ENCODE measurements around the gene HAUS3.
A peak's percentile ranks its signal among the peaks of the same experiment; 100 is the strongest.

HAUS3 gene

GRCh38 chr4:2259036-2259540 is 17.2 kb upstream of the HAUS3 start:
- Histone ChIP-seq H2BK15ac (ENCODE audit: low read length) (no peak overlapping the region), H3K27me3 (ENCODE audit: control insufficient read depth in 3 of 3, insufficient read depth in 3 of 3, low read depth in 1 of 3, low read length in 3 of 3) (peaks cover 0 to 2% (median 0%) of the 10 kb centered on the region in 3 experiments), H3K4me3 (ENCODE audit: low read length in 2 of 2) (no peak overlapping the region), H2BK12ac (ENCODE audit: low read length) (no peak overlapping the region), H2BK5ac (ENCODE audit: low read length) (peak overlapping the region; percentile 39), H3K14ac (ENCODE audit: low read length) (peak overlapping the region; percentile 38), H3K18ac (ENCODE audit: low read length) (peak overlapping the region; percentile 38), H3K9ac (ENCODE audit: low read depth, low read length, poor library complexity) (peak overlapping the region; percentile 63), H3K4me2 (ENCODE audit: insufficient read depth, low read length, poor library complexity, severe bottlenecking) (no peak overlapping the region), H4K91ac (ENCODE audit: low read depth, low read length, poor library complexity) (no peak overlapping the region), H2AFZ (ENCODE audit: low read length) (no peak overlapping the region), H3K36me3 (replicated peaks in 1 of 2; ENCODE audit: control insufficient read depth in 2 of 2, insufficient read depth in 2 of 2, low read length in 2 of 2) (peaks cover 23 to 46% of the 10 kb centered on the region in 2 donors), H3K9me3 (replicated peaks in 1 of 2; ENCODE audit: control insufficient read depth in 2 of 2, insufficient read depth in 1 of 2, low read depth in 1 of 2, low read length in 2 of 2) (no peaks in the 10 kb centered on the region), H3K79me1 (ENCODE audit: low read depth, low read length) (peaks cover 41% of the 10 kb centered on the region), H2AK5ac (ENCODE audit: low read depth, low read length) (peak overlapping the region; percentile 46), H3K23ac (ENCODE audit: low read depth, low read length, poor library complexity) (peak overlapping the region; percentile 55), H4K8ac (ENCODE audit: low read depth, low read length) (no peak overlapping the region), H3K4ac (ENCODE audit: low read length) (no peak overlapping the region), H3K4me1 (ENCODE audit: control insufficient read depth in 2 of 2, insufficient read depth in 1 of 2, low read depth in 1 of 2, low read length in 2 of 2) (peaks cover 13 to 19% of the 10 kb centered on the region in 2 donors), H3K27ac (replicated peaks; ENCODE audit: low read length) (no peak overlapping the region), H2BK120ac (ENCODE audit: low read depth, low read length) (no peak overlapping the region)
- DNase-seq (ENCODE audit: low spot score) = no peak
- no CpG with 5 or more reads among the region's 13 CpGs for WGBS, 2 donors (ENCODE audit: extremely low coverage in 2 of 2, insufficient read length in 2 of 2, insufficient replicate concordance in 1 of 2)

- H3K4me1 ChIP-seq (ENCODE audit: control insufficient read depth in 2 of 2, insufficient read depth in 1 of 2, low read depth in 1 of 2, low read length in 2 of 2) = peaks cover 6 to 12% of the 10 kb centered on the region in 2 donors
- H3K14ac ChIP-seq (ENCODE audit: low read length) = peak overlapping the region; percentile 38
- H3K4ac ChIP-seq (ENCODE audit: low read length) = no peak overlapping the region
- H3K4me2 ChIP-seq (ENCODE audit: insufficient read depth, low read length, poor library complexity, severe bottlenecking) = no peak overlapping the region
- H4K8ac ChIP-seq (ENCODE audit: low read depth, low read length) = no peak overlapping the region
- H3K4me3 ChIP-seq (ENCODE audit: low read length in 2 of 2) = no peak overlapping the region
- H3K9me3 ChIP-seq (replicated peaks in 1 of 2; ENCODE audit: control insufficient read depth in 2 of 2, insufficient read depth in 1 of 2, low read depth in 1 of 2, low read length in 2 of 2) = no peaks in the 10 kb centered on the region
- H3K9ac ChIP-seq (ENCODE audit: low read depth, low read length, poor library complexity) = peak overlapping the region; percentile 21
- peak overlapping the region; percentile 89 for H3K23ac ChIP-seq (ENCODE audit: low read depth, low read length, poor library complexity)
- no peaks in the 10 kb centered on the region for H3K27me3 ChIP-seq (ENCODE audit: control insufficient read depth in 3 of 3, insufficient read depth in 3 of 3, low read depth in 1 of 3, low read length in 3 of 3)
- H2AK5ac ChIP-seq (ENCODE audit: low read depth, low read length) = no peak overlapping the region
- H2BK120ac ChIP-seq (ENCODE audit: low read depth, low read length) = no peak overlapping the region
- H2BK12ac ChIP-seq (ENCODE audit: low read length) = peak overlapping the region; percentile 22
- H3K27ac ChIP-seq (replicated peaks; ENCODE audit: low read length) = no peak overlapping the region
- H2BK5ac ChIP-seq (ENCODE audit: low read length) = no peak overlapping the region
- no peak for DNase-seq (ENCODE audit: low spot score)
- WGBS, 2 donors (ENCODE audit: extremely low coverage in 2 of 2, insufficient read length in 2 of 2, insufficient replicate concordance in 1 of 2) = no CpG with 5 or more reads among the region's 18 CpGs
- H3K18ac ChIP-seq (ENCODE audit: low read length) = peak overlapping the region; percentile 4
- H2BK15ac ChIP-seq (ENCODE audit: low read length) = no peak overlapping the region
- peaks cover 45% of the 10 kb centered on the region for H3K79me1 ChIP-seq (ENCODE audit: low read depth, low read length)
- peaks cover 29 to 53% of the 10 kb centered on the region in 2 donors for H3K36me3 ChIP-seq (replicated peaks in 1 of 2; ENCODE audit: control insufficient read depth in 2 of 2, insufficient read depth in 2 of 2, low read length in 2 of 2)
- H4K91ac ChIP-seq (ENCODE audit: low read depth, low read length, poor library complexity) = no peak overlapping the region
- no peak overlapping the region for H2AFZ ChIP-seq (ENCODE audit: low read length)
These were observed 16.4 kb upstream of the HAUS3 start for GRCh38 chr4:2258091-2259035.

- H2BK15ac ChIP-seq (ENCODE audit: low read length) = no peak overlapping the region
- H3K36me3 ChIP-seq (replicated peaks in 1 of 2; ENCODE audit: control insufficient read depth in 2 of 2, insufficient read depth in 2 of 2, low read length in 2 of 2) = peaks cover 29 to 60% of the 10 kb centered on the region in 2 donors
- no peak overlapping the region for H2BK5ac ChIP-seq (ENCODE audit: low read length)
- no peak overlapping the region for H4K91ac ChIP-seq (ENCODE audit: low read depth, low read length, poor library complexity)
- H3K9me3 ChIP-seq (replicated peaks in 1 of 2; ENCODE audit: control insufficient read depth in 2 of 2, insufficient read depth in 1 of 2, low read depth in 1 of 2, low read length in 2 of 2) = no peaks in the 10 kb centered on the region
- H3K79me1 ChIP-seq (ENCODE audit: low read depth, low read length) = peaks cover 41% of the 10 kb centered on the region
- H3K4me2 ChIP-seq (ENCODE audit: insufficient read depth, low read length, poor library complexity, severe bottlenecking) = no peak overlapping the region
- no peak for DNase-seq (ENCODE audit: low spot score)
- no peak overlapping the region for H2BK120ac ChIP-seq (ENCODE audit: low read depth, low read length)
- peak overlapping the region; percentile 21 for H3K9ac ChIP-seq (ENCODE audit: low read depth, low read length, poor library complexity)
- peaks cover 5 to 8% of the 10 kb centered on the region in 2 donors for H3K4me1 ChIP-seq (ENCODE audit: control insufficient read depth in 2 of 2, insufficient read depth in 1 of 2, low read depth in 1 of 2, low read length in 2 of 2)
- H3K23ac ChIP-seq (ENCODE audit: low read depth, low read length, poor library complexity) = no peak overlapping the region
- H4K8ac ChIP-seq (ENCODE audit: low read depth, low read length) = no peak overlapping the region
- no peak overlapping the region for H3K18ac ChIP-seq (ENCODE audit: low read length)
- H3K27ac ChIP-seq (replicated peaks; ENCODE audit: low read length) = no peak overlapping the region
- H2AFZ ChIP-seq (ENCODE audit: low read length) = no peak overlapping the region
- H2AK5ac ChIP-seq (ENCODE audit: low read depth, low read length) = peak overlapping the region; percentile 7
- no peak overlapping the region for H3K14ac ChIP-seq (ENCODE audit: low read length)
- H3K4me3 ChIP-seq (ENCODE audit: low read length in 2 of 2) = no peak overlapping the region
- H2BK12ac ChIP-seq (ENCODE audit: low read length) = no peak overlapping the region
- no CpG with 5 or more reads among the region's 14 CpGs for WGBS, 2 donors (ENCODE audit: extremely low coverage in 2 of 2, insufficient read length in 2 of 2, insufficient replicate concordance in 1 of 2)
- no peaks in the 10 kb centered on the region for H3K27me3 ChIP-seq (ENCODE audit: control insufficient read depth in 3 of 3, insufficient read depth in 3 of 3, low read depth in 1 of 3, low read length in 3 of 3)
- H3K4ac ChIP-seq (ENCODE audit: low read length) = no peak overlapping the region
These were observed 15.6 kb upstream of the HAUS3 start for GRCh38 chr4:2257361-2258081.

GRCh38 chr4:2256781-2257191 is 14.9 kb upstream of the HAUS3 start:
- Histone ChIP-seq H3K14ac (ENCODE audit: low read length) (no peak overlapping the region), H3K27me3 (ENCODE audit: control insufficient read depth in 3 of 3, insufficient read depth in 3 of 3, low read depth in 1 of 3, low read length in 3 of 3) (no peaks in the 10 kb centered on the region), H4K91ac (ENCODE audit: low read depth, low read length, poor library complexity) (no peak overlapping the region), H3K23ac (ENCODE audit: low read depth, low read length, poor library complexity) (no peak overlapping the region), H3K9ac (ENCODE audit: low read depth, low read length, poor library complexity) (no peak overlapping the region), H3K27ac (replicated peaks; ENCODE audit: low read length) (no peak overlapping the region), H3K4me1 (ENCODE audit: control insufficient read depth in 2 of 2, insufficient read depth in 1 of 2, low read depth in 1 of 2, low read length in 2 of 2) (peaks cover 5 to 8% of the 10 kb centered on the region in 2 donors), H2AK5ac (ENCODE audit: low read depth, low read length) (no peak overlapping the region), H2BK12ac (ENCODE audit: low read length) (no peak overlapping the region), H2BK15ac (ENCODE audit: low read length) (no peak overlapping the region), H2BK5ac (ENCODE audit: low read length) (no peak overlapping the region), H3K4ac (ENCODE audit: low read length) (no peak overlapping the region), H3K36me3 (replicated peaks in 1 of 2; ENCODE audit: control insufficient read depth in 2 of 2, insufficient read depth in 2 of 2, low read length in 2 of 2) (peaks cover 29 to 60% of the 10 kb centered on the region in 2 donors), H4K8ac (ENCODE audit: low read depth, low read length) (no peak overlapping the region), H3K4me3 (ENCODE audit: low read length in 2 of 2) (no peak overlapping the region), H3K79me1 (ENCODE audit: low read depth, low read length) (peaks cover 40% of the 10 kb centered on the region), H3K4me2 (ENCODE audit: insufficient read depth, low read length, poor library complexity, severe bottlenecking) (no peak overlapping the region), H3K9me3 (replicated peaks in 1 of 2; ENCODE audit: control insufficient read depth in 2 of 2, insufficient read depth in 1 of 2, low read depth in 1 of 2, low read length in 2 of 2) (no peaks in the 10 kb centered on the region), H2BK120ac (ENCODE audit: low read depth, low read length) (no peak overlapping the region), H2AFZ (ENCODE audit: low read length) (no peak overlapping the region), H3K18ac (ENCODE audit: low read length) (no peak overlapping the region)
- no CpG with 5 or more reads among the region's 12 CpGs for WGBS, 2 donors (ENCODE audit: extremely low coverage in 2 of 2, insufficient read length in 2 of 2, insufficient replicate concordance in 1 of 2)
- DNase-seq (ENCODE audit: low spot score) = no peak

Measured in neuronal stem cell (in vitro differentiated cells).